AG09319 (cell line): ENCODE results near the gene ZNF710.

Experiments
- DNase-seq: peaks from one replicate; pipeline ENCODE4 v3.0.0-alpha.2; 2010; ENCODE audit warnings: low read depth; ENCODE audit errors: extremely low read depth
- TF ChIP-seq, protein P1 (sequence below): IDR thresholded peaks from 2 replicates; pipeline ENCODE4 v1.5.1; 2011; ENCODE audit warnings: low read depth, mild to moderate bottlenecking, inconsistent platforms, low read length, moderate library complexity

The ZNF710 gene

DNA sequence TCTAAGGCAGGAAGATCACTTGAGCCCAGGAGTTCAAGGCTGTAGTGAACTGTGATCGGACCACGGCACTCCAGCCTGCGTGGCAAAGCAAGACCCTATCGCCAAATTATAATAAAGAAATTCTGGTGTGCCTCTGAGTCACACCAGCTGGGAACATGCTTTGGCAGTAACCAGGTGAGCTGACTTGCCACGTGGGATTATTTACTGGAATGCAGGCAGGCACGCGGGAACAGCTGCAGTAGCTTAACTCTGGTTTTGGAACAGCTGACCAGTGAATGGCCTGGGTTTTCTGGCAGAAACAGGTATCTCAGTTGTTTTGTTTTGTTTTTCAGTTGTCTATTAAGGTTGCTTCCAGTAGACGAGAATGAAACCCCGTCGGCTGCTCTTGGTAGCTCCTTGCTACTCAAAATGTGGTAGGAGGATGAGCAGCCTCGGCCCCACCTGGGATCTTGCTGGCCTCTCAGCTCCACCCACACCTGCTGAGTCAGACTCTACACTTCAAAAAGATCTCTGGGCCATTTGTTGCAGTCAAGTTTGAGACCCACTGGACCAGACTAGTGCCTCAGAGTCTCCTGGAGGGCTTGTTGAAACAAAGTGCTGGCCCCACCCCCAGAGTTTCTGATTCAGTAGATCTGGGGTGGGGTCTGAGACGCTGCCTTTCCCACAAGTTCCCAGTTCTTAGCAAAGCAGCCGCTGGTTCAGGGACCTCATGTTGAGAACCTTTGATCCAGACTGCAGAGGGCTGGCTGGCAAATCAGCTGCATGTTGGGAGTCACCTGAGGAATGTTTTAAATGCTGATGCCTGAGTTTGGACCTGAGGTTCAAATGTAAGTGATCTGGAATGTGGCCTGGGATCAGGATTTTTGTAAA, 74.5 kb downstream of the ZNF710 start:
- DNase-seq = no peak
- TF ChIP-seq, protein P1, sequence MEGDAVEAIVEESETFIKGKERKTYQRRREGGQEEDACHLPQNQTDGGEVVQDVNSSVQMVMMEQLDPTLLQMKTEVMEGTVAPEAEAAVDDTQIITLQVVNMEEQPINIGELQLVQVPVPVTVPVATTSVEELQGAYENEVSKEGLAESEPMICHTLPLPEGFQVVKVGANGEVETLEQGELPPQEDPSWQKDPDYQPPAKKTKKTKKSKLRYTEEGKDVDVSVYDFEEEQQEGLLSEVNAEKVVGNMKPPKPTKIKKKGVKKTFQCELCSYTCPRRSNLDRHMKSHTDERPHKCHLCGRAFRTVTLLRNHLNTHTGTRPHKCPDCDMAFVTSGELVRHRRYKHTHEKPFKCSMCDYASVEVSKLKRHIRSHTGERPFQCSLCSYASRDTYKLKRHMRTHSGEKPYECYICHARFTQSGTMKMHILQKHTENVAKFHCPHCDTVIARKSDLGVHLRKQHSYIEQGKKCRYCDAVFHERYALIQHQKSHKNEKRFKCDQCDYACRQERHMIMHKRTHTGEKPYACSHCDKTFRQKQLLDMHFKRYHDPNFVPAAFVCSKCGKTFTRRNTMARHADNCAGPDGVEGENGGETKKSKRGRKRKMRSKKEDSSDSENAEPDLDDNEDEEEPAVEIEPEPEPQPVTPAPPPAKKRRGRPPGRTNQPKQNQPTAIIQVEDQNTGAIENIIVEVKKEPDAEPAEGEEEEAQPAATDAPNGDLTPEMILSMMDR = no peak

DNA sequence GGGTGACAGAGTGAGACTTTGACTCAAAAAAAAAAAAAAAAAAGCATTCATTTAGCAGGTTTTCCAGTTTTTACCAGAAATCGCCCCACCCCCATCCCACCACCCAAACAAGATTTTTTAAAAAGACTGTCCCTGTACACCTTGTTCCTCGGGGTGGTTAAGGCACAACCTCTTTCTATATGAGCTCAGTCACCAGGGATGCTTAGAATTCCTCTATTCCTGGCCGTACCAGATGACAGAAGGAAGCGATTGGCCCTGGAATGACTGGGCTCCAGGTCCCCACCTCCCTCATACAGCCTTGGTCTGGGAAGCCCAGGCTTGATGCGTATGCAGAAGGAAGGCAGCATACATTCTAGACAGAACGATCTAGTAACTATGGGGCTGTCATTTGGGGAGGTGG, 75.6 kb downstream of the ZNF710 start:
- DNase-seq = no peak
- TF ChIP-seq, protein P1 = no peak

DNA sequence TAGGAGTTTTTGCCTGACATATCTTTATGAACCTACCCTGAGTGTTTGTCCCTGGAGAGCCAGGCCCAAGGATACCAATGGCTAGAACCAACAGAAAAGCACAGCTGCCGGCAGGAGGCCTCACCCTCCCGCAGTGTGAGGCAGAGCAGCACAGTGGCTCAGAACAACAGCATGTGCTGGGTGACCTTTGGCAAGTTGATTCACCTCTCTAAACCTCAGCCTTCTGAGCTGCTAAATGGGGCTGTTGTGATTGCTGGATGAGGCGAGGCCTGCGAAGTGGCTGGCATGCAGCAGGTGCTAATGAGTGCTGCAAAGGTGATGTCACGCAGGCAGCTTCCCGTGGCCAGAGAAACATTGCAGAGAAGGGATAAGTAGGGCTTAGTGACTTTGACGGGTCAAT, 77.8 kb downstream of the ZNF710 start:
- TF ChIP-seq, protein P1 = no peak
- DNase-seq = no peak

DNA sequence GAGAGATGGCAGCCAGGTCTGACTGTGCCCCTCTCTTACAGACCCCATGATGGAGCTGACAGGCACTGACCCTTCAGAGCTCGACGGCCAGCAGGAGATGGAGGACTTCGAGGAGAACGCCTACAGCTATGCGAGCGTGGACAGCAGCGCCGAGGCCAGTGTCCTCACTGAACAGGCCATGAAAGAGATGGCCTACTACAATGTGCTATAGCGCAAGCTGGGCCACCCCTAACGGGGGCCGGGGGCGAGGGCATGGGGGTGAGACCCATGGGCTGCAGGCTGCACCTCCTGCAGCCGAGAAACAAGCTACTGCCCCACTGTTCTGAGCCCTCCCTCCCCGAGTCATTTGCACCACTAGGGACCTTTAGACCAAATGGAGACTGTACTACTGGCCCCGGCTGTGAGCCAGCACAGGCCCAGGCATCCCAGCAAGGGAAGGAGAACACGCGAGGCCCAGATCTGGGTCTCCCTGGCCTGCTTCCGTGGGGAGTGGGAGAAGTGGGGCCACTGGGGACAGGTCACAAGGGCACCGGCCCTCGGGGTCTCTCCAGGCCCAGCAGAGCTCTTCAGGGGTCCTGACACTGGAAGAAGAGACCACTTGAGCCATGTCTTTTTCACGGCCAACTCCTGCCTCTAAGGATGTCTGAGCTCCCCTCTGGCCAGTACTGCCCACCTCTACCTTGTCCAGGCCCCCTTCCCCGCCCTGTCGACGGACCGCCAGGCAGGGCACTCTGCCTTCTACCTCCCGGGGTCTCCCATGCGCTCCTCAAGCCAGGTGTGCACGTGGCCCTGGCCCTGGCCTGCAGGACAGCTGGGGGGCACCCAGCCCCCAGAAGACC, 78.7 kb downstream of the ZNF710 start:
- DNase-seq = no peak
- TF ChIP-seq, protein P1 = no peak

DNA sequence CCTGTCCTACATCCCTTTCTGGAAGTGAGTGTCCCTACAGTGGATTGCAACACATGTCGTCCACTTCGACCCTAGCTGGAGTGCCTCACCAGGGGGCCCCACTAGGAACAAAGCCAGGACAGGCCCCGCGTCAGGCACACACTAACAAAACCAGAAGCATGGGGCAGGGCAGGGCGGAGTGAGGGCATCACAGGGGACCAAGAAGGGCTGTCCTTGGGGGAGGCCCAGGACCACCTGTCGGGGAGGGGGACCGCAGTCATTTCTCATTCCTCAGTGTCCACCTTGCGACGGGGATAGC, 79.3 kb downstream of the ZNF710 start:
- TF ChIP-seq, protein P1 = no peak
- no peak for DNase-seq

DNA sequence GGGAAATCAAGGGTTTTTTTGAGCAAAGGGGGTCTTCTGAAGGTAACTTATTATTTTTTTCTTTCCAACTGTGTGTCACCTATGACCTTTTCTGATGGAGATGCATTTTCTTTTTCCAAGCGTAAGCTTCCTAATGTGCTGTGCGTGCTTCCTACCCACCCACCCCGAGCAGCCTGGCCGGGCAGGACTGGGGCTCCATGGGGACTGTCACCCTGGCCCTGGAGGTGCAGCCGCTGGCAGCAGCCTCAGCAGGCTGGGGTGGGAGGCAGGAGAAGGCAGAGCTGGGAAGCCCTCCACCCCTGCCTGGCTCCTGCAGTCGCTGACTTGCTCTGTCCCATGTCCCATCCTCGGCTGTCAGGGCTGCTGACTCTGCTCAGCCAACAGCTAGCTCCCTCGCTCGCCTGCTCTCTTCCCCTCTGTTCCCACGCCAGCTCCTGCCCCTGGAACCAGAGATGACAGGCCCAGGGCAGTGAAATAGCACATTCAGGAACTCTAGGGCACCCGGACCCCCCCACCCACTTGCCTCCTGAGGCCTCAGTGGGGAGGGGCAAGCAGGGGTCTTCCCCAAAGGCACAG, 79.8 kb downstream of the ZNF710 start:
- TF ChIP-seq, protein P1 = no peak
- no peak for DNase-seq
